Measurements from ENCODE around the gene DIRAS3. TPM values are rescaled to one million over a fixed set of nuclear protein-coding genes. Genes with fewer than 3 reads are reported as not detected.

The DIRAS3 gene, protein sequence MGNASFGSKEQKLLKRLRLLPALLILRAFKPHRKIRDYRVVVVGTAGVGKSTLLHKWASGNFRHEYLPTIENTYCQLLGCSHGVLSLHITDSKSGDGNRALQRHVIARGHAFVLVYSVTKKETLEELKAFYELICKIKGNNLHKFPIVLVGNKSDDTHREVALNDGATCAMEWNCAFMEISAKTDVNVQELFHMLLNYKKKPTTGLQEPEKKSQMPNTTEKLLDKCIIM
- polyA plus RNA-seq (8.0 and 8.9 TPM in 2 replicates), polyA minus RNA-seq (5.4 and 5.8 TPM in 2 replicates)

DNA sequence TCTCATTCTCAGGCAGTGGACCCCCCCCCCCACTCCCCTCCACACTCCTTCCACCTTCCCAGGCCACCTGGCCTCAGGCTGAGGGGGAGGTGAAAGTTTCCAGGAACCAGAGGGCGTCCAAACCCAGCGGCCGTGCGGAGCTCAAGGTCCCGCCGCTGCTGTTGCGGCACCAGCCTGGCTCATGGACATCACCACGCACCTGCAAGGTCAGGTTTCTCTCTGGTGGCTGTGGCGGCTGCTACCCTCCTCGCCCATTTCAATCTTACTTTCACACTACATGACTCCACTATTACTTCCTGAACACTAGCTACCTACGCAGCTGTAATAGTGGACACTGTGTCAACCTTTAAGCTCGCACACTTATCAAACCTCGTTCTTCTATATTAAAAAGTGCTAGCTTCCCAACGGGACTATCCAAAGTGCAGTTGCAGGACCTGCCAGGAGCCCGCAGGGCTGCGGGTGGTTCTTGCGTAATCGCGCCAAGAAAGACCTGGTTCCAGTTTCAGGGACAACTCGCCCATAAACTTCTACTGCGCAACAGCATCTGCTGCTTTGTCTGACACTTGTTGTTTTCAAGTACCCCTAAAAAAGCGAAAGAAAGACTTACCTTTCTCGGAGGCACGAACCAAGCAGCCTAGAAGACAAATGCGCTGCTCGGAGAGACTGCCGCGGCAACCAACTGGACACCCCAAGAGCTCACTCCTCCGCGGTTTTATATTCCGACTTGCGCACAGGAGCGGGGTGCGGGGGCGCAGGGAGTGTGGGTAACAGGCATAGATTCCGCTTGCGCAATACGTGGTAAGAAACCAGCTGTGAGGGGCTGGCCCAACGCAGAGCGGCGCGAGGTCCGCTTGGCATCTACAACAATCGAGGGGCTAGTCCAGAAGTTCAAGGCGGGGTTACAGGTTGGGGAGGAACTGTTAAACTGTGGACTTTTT lies at the start of gene DIRAS3:
TSS of gene DIRAS3 (minus strand) at position 687 of the 938 bp plus-strand sequence. CDS start 3,330 bp downstream, outside the sequence.
- H3K9me3 ChIP-seq (ENCODE audit: low read length) = no peaks in the 10 kb centered on the region
- peak within 1 kb of the TSS; percentile 54 for H3K9ac ChIP-seq (ENCODE audit: low read length)
- no peaks in the 10 kb centered on the region for H3F3A ChIP-seq (ENCODE audit: insufficient read depth, low read length, poor library complexity, severe bottlenecking)
- H3K4me3 ChIP-seq (ENCODE audit: low read length) = peak within 1 kb of the TSS; percentile 62
- no peak within 1 kb of the TSS for H3K27ac ChIP-seq (ENCODE audit: low read length)
- peaks cover 26% of the 10 kb centered on the region for H3K27me3 ChIP-seq (ENCODE audit: insufficient read depth, low read depth, low read length)
- H2AFZ ChIP-seq (ENCODE audit: low read depth, low read length) = no peak within 1 kb of the TSS
- H4K20me1 ChIP-seq (ENCODE audit: insufficient read depth) = no peaks in the 10 kb centered on the region
- TF ChIP-seq MXI1 (conservative IDR thresholded peaks at IDR 0.05; ENCODE audit: poor library complexity, severe bottlenecking) (no peak), TAF1 (IDR thresholded peaks at IDR 0.05; ENCODE audit: low read depth) (no peak), EP300 (conservative IDR thresholded peaks at IDR 0.05; ENCODE audit: poor library complexity, severe bottlenecking) (no peak), RAD21 (conservative IDR thresholded peaks at IDR 0.05) (no peak), EZH2 (IDR thresholded peaks at IDR 0.05; ENCODE audit: borderline replicate concordance, insufficient read depth, low read length, poor library complexity, severe bottlenecking) (no peak), POLR2AphosphoS5 (IDR thresholded peaks at IDR 0.05) (no peak), SMC3 (conservative IDR thresholded peaks at IDR 0.05; ENCODE audit: poor library complexity) (no peak)
- TF ChIP-seq, protein P1, sequence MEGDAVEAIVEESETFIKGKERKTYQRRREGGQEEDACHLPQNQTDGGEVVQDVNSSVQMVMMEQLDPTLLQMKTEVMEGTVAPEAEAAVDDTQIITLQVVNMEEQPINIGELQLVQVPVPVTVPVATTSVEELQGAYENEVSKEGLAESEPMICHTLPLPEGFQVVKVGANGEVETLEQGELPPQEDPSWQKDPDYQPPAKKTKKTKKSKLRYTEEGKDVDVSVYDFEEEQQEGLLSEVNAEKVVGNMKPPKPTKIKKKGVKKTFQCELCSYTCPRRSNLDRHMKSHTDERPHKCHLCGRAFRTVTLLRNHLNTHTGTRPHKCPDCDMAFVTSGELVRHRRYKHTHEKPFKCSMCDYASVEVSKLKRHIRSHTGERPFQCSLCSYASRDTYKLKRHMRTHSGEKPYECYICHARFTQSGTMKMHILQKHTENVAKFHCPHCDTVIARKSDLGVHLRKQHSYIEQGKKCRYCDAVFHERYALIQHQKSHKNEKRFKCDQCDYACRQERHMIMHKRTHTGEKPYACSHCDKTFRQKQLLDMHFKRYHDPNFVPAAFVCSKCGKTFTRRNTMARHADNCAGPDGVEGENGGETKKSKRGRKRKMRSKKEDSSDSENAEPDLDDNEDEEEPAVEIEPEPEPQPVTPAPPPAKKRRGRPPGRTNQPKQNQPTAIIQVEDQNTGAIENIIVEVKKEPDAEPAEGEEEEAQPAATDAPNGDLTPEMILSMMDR (IDR thresholded peaks at IDR 0.05; ENCODE audit: poor library complexity, severe bottlenecking) = no peak
- TF ChIP-seq, protein P2, sequence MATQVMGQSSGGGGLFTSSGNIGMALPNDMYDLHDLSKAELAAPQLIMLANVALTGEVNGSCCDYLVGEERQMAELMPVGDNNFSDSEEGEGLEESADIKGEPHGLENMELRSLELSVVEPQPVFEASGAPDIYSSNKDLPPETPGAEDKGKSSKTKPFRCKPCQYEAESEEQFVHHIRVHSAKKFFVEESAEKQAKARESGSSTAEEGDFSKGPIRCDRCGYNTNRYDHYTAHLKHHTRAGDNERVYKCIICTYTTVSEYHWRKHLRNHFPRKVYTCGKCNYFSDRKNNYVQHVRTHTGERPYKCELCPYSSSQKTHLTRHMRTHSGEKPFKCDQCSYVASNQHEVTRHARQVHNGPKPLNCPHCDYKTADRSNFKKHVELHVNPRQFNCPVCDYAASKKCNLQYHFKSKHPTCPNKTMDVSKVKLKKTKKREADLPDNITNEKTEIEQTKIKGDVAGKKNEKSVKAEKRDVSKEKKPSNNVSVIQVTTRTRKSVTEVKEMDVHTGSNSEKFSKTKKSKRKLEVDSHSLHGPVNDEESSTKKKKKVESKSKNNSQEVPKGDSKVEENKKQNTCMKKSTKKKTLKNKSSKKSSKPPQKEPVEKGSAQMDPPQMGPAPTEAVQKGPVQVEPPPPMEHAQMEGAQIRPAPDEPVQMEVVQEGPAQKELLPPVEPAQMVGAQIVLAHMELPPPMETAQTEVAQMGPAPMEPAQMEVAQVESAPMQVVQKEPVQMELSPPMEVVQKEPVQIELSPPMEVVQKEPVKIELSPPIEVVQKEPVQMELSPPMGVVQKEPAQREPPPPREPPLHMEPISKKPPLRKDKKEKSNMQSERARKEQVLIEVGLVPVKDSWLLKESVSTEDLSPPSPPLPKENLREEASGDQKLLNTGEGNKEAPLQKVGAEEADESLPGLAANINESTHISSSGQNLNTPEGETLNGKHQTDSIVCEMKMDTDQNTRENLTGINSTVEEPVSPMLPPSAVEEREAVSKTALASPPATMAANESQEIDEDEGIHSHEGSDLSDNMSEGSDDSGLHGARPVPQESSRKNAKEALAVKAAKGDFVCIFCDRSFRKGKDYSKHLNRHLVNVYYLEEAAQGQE (IDR thresholded peaks at IDR 0.05; ENCODE audit: borderline replicate concordance) = no peak
- H3K9me2 ChIP-seq (ENCODE audit: insufficient read depth, low read length) = no peaks in the 10 kb centered on the region
- H3K79me2 ChIP-seq (replicated peaks; ENCODE audit: insufficient read depth, low read length) = no peaks in the 10 kb centered on the region
- no peaks in the 10 kb centered on the region for H3K36me3 ChIP-seq (ENCODE audit: insufficient read depth, low read length)
- H3K4me2 ChIP-seq (ENCODE audit: low read length) = no peak within 1 kb of the TSS

DNA sequence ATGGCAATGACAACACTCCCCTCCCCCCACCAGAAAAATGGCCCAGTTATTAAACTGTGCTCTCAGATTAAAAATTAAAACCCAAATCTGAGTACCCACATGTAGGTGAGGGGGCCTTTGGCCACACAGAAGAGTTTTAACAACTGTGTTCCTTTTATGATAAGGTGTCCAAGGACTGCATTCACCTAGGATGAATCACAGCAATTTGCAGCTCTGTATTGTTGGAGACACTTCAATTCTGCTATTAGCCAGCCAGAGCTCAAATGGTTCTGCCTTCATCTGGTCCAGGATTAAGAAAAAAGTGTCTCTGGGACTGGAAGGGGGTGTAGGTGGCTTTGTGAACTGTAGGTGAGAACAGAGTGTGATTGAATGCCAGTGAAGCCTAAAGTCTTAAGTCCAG lies 43.3 kb upstream of the DIRAS3 start:
- Histone ChIP-seq H3K9me3 (ENCODE audit: low read length) (no peaks in the 10 kb centered on the region), H3K27me3 (ENCODE audit: insufficient read depth, low read depth, low read length) (no peaks in the 10 kb centered on the region), H3K4me2 (ENCODE audit: low read length) (no peak overlapping the region), H3K9me2 (ENCODE audit: insufficient read depth, low read length) (no peaks in the 10 kb centered on the region), H3K27ac (ENCODE audit: low read length) (no peak overlapping the region), H3K79me2 (replicated peaks; ENCODE audit: insufficient read depth, low read length) (no peaks in the 10 kb centered on the region), H3K4me3 (ENCODE audit: low read length) (no peak overlapping the region), H3F3A (ENCODE audit: insufficient read depth, low read length, poor library complexity, severe bottlenecking) (no peaks in the 10 kb centered on the region), H3K36me3 (ENCODE audit: insufficient read depth, low read length) (no peaks in the 10 kb centered on the region), H2AFZ (ENCODE audit: low read depth, low read length) (no peak overlapping the region), H4K20me1 (ENCODE audit: insufficient read depth) (no peaks in the 10 kb centered on the region), H3K9ac (ENCODE audit: low read length) (no peak overlapping the region)
- TF ChIP-seq, protein P2 (IDR thresholded peaks at IDR 0.05; ENCODE audit: borderline replicate concordance) = no peak
- no peak for TF ChIP-seq RAD21 (conservative IDR thresholded peaks at IDR 0.05)
- no peak for TF ChIP-seq SMC3 (conservative IDR thresholded peaks at IDR 0.05; ENCODE audit: poor library complexity)
- no peak for TF ChIP-seq EP300 (conservative IDR thresholded peaks at IDR 0.05; ENCODE audit: poor library complexity, severe bottlenecking)
- TF ChIP-seq, protein P1 (IDR thresholded peaks at IDR 0.05; ENCODE audit: poor library complexity, severe bottlenecking) = no peak
